HG03558 (cell line): Measurements from ENCODE around the gene RPL19.
"Not testable (repeated sequence)": the region's sequence is repeated elsewhere in the genome, so short reads cannot be mapped to it uniquely, and the experiment has no call there.

Experiments used
- ATAC-seq: cut with Tn5 transposase; IDR thresholded peaks from one replicate; pipeline ENCODE4 v1.9.1; 2021; ENCODE audit warnings: moderate number of reproducible peaks; ENCODE audit not compliant: unreplicated experiment; ENCODE audit errors: extremely low read depth

The RPL19 gene

GRCh38 chr17:39200070-39200879 is at the start of gene RPL19:
Gene RPL19, plus strand, starts transcription at chr17:39200283. Its CDS starts 62 bp downstream, at chr17:39200345.
- peak; percentile 40 for ATAC-seq

- ATAC-seq = no peak
Observed at GRCh38 chr17:39150795-39151149, 49.3 kb upstream of the RPL19 start.

GRCh38 chr17:39151150-39151942 is 48.7 kb upstream of the RPL19 start, which contains the start of gene PLXDC1:
Gene PLXDC1, minus strand, starts transcription at chr17:39151637. Its CDS starts 200 bp downstream, at chr17:39151437.
- no peak for ATAC-seq

- ATAC-seq = no peak
Observed at GRCh38 chr17:39151943-39152818, 47.9 kb upstream of the RPL19 start.

GRCh38 chr17:39153599-39154051 is 46.5 kb upstream of the RPL19 start:
- ATAC-seq = no peak

- ATAC-seq = no peak
Observed at GRCh38 chr17:39155654-39156053, 44.4 kb upstream of the RPL19 start.

GRCh38 chr17:39156491-39156890 is 43.6 kb upstream of the RPL19 start:
- no peak for ATAC-seq

- ATAC-seq = no peak
Observed at GRCh38 chr17:39158623-39159022, 41.5 kb upstream of the RPL19 start.

GRCh38 chr17:39161962-39162361 is 38.1 kb upstream of the RPL19 start:
- no peak for ATAC-seq

- no peak for ATAC-seq
Observed at GRCh38 chr17:39164675-39165143, 35.4 kb upstream of the RPL19 start.

- no peak for ATAC-seq
Observed at GRCh38 chr17:39165178-39165840, 34.8 kb upstream of the RPL19 start.

- ATAC-seq = no peak
Observed at GRCh38 chr17:39165841-39166349, 34.2 kb upstream of the RPL19 start, which contains the start of gene ARL5C. Gene ARL5C, minus strand, starts transcription at chr17:39166161. Its CDS starts 401 bp downstream, at chr17:39165760.

- no peak for ATAC-seq
Observed at GRCh38 chr17:39166437-39167335, 33.4 kb upstream of the RPL19 start.

GRCh38 chr17:39167476-39167875 is 32.6 kb upstream of the RPL19 start:
- no peak for ATAC-seq

GRCh38 chr17:39168503-39168902 is 31.6 kb upstream of the RPL19 start:
- ATAC-seq = not testable (repeated sequence)

GRCh38 chr17:39169101-39169500 is 31.0 kb upstream of the RPL19 start:
- ATAC-seq = no peak

- ATAC-seq = no peak
Observed at GRCh38 chr17:39169518-39169917, 30.6 kb upstream of the RPL19 start.

- ATAC-seq = no peak
Observed at GRCh38 chr17:39170109-39170508, 30.0 kb upstream of the RPL19 start.
